Common myeloid progenitor, CD34-positive (primary cell): ENCODE measurements around the gene NES.

Experiments used
- CTCF ChIA-PET: fragments of 350-600 bp; sonication (Branson Sonifier 250); formaldehyde crosslinking; loops from one replicate; lab custom pipeline; 2021; ENCODE audit warnings: antibody characterized with exemption; lab: Charles Lee
- POLR2A ChIA-PET: fragments of 350-600 bp; sonication (Branson Sonifier 250); formaldehyde crosslinking; loops from one replicate; lab custom pipeline; 2021; ENCODE audit warnings: antibody characterized with exemption; lab: Charles Lee
- DNase-seq, 3 donors: peaks; one replicate each; pipeline versions ENCODE4 v3.0.0 to v3.0.0-alpha.2; 2013
- H3K27ac ChIP-seq, 2 experiments: 1 replicate in 1 of 2; 2 replicates in 1 of 2; pipeline ENCODE4 v1.7.0; 2013; ENCODE audit warnings: inconsistent platforms in 2 of 2, low read length in 2 of 2, mild to moderate bottlenecking in 2 of 2, low read depth in 1 of 2, moderate library complexity in 1 of 2; ENCODE audit not compliant: severe bottlenecking in 2 of 2, insufficient read depth in 1 of 2, poor library complexity in 1 of 2
- H3K27me3 ChIP-seq, 5 experiments: replicated peaks in 2 of 5; 1 replicate in 3 of 5; 2 replicates in 2 of 5; pipeline versions ENCODE4 v1.6.1 to v1.7.0; 2013; ENCODE audit warnings: low read length in 4 of 5, mild to moderate bottlenecking in 2 of 5, moderate library complexity in 2 of 5, inconsistent platforms in 1 of 5; ENCODE audit not compliant: insufficient read depth in 5 of 5, control insufficient read depth in 4 of 5
- H3K36me3 ChIP-seq, 4 experiments: 1 replicate in 2 of 4; 2 replicates in 2 of 4; pipeline versions ENCODE4 v1.6.1 to v1.7.0; 2013; ENCODE audit warnings: low read length in 3 of 4, control low read depth in 1 of 4, mild to moderate bottlenecking in 1 of 4; ENCODE audit not compliant: control insufficient read depth in 4 of 4, insufficient read depth in 4 of 4
- H3K4me1 ChIP-seq, 4 experiments: 1 replicate in 3 of 4; 2 replicates in 1 of 4; pipeline versions ENCODE4 v1.6.1 to v1.7.1; 2013; ENCODE audit warnings: low read length in 3 of 4, mild to moderate bottlenecking in 3 of 4, control low read depth in 1 of 4, inconsistent platforms in 1 of 4, moderate library complexity in 1 of 4; ENCODE audit not compliant: control insufficient read depth in 4 of 4, insufficient read depth in 4 of 4; ENCODE audit errors: control extremely low read depth in 1 of 4
- H3K4me3 ChIP-seq, 7 experiments: 1 replicate in 4 of 7; 2 replicates in 3 of 7; pipeline versions ENCODE4 v1.5.1 to v1.7.0; 2013; ENCODE audit warnings: mild to moderate bottlenecking in 7 of 7, low read length in 6 of 7, moderate library complexity in 6 of 7, inconsistent platforms in 2 of 7, low read depth in 2 of 7, control low read depth in 1 of 7; ENCODE audit not compliant: insufficient read depth in 4 of 7, control insufficient read depth in 1 of 7; ENCODE audit errors: extremely low read depth in 1 of 7
- H3K9me3 ChIP-seq, 5 experiments: 1 replicate in 4 of 5; 2 replicates in 1 of 5; pipeline versions ENCODE4 v1.6.1 to v1.7.1; 2013; ENCODE audit warnings: low read length in 4 of 5, mild to moderate bottlenecking in 2 of 5, inconsistent platforms in 1 of 5, low read depth in 1 of 5, moderate library complexity in 1 of 5; ENCODE audit not compliant: control insufficient read depth in 4 of 5, insufficient read depth in 2 of 5; ENCODE audit errors: control extremely low read depth in 1 of 5
- WGBS: methylation state at CpG from one replicate; pipeline ENCODE4 v1.1.5; 2013; ENCODE audit not compliant: insufficient coverage; 5-methylcytosine and 5-hydroxymethylcytosine counted together

Gene NES

DNA sequence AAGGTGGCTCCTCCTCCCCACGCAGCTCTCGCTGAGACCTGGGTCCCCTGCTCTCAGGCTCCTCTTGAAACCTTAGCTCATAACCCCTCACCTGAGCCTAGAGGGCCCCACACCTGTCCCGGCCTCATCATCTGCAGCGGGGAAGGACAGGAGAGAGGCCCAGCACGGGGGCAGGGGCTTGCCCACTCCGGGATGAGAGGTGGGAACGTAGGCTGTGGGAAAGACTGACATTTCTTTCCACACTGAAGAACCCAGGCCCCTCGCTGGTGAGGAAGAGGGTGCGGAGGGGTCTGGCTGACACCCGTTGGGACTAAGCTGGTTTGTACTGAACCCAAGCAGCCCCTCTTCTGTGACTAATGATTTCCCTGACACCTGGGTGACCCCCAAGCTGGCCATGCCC is 14.0 kb upstream of the NES start:
- H3K9me3 ChIP-seq: no peaks in the 10 kb centered on the region
- H3K4me3 ChIP-seq: no peak overlapping the region
- H3K4me1 ChIP-seq: peaks cover 0 to 39% (median 29%) of the 10 kb centered on the region in 4 experiments
- no peaks in the 10 kb centered on the region for H3K36me3 ChIP-seq
- ChIA-PET CTCF (interaction anchor here (1.2 to 24.9 kb wide), 14 partner anchors 9 to 237 kb away, joined by 3 to 393 read pairs (median 18); partner anchors contain the start of genes CRABP2, INSRR, ISG20L2 and METTL25B), POLR2A (no interaction called here)
- no peak overlapping the region for H3K27ac ChIP-seq
- 54% methylated on average over 5 of the region's 10 CpGs for WGBS
- no peak for DNase-seq
- H3K27me3 ChIP-seq: peaks cover 0 to 62% (median 29%) of the 10 kb centered on the region in 5 experiments

GRCh38 chr1:156690675-156691036 is 13.4 kb upstream of the NES start:
- ChIA-PET CTCF (interaction anchor here (1.1 to 24.9 kb wide), 22 partner anchors 8 to 320 kb away, joined by 3 to 393 read pairs (median 7); partner anchors contain the start of genes CRABP2, INSRR, ISG20L2 and METTL25B), POLR2A (interaction anchor here (0.6 to 1.4 kb wide), 3 partner anchors 14 to 199 kb away, joined by 3 to 9 read pairs (median 4); no protein-coding TSS in a partner anchor)
- Histone ChIP-seq H3K9me3 (no peaks in the 10 kb centered on the region), H3K27ac (no peak overlapping the region), H3K4me1 (peaks cover 0 to 39% (median 29%) of the 10 kb centered on the region in 4 experiments), H3K4me3 (no peak overlapping the region), H3K27me3 (peaks cover 0 to 62% (median 29%) of the 10 kb centered on the region in 5 experiments), H3K36me3 (no peaks in the 10 kb centered on the region)
- no peak for DNase-seq
- WGBS: 60% methylated on average over 8 of the region's 8 CpGs

DNA sequence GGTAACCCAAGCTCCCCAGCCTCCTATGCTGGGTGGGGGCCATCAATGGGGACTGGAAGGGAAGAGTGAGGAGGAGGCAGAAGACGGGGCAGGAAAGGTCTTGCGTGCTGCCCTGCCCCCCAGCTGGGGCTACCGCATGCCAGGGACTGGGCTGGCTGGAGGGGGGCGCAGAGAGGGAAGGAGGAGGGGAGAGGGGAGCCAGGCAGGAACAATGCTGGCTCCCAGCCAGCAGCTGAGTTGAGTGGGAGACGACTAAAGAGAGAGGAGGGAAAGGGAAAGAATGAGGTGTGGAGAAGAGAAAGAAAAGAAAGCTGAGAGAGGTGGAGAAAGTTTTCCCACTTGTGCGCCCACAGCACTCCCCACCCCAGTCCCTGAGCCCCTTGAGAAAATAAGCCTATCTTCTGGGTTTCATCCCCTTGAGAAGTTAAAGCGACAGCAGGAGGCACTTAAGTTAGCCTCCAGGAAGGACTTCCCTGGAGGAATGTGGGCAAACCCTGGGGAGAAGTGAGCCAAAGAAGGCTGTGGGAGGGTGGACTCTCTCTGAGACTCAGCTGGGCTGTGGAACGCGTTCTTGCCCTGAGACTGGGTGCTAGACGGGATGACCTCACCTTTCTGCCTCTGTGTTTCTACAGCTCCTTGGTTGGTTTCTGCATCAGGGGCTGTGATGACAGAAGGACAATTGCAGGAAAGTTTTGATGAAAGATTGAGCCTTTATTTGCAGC is 12.9 kb upstream of the NES start:
- WGBS: 27% methylated on average over 9 of the region's 10 CpGs
- Histone ChIP-seq H3K36me3 (no peaks in the 10 kb centered on the region), H3K27me3 (peaks cover 0 to 62% (median 33%) of the 10 kb centered on the region in 5 experiments), H3K4me3 (peak overlapping the region in 1 of 7 experiments; percentile 11), H3K4me1 (peaks cover 0 to 39% (median 29%) of the 10 kb centered on the region in 4 experiments), H3K9me3 (no peaks in the 10 kb centered on the region), H3K27ac (no peak overlapping the region)
- ChIA-PET CTCF (interaction anchor here (0.8 to 24.9 kb wide), 37 partner anchors 12 to 319 kb away, joined by 3 to 393 read pairs (median 5); partner anchors contain the start of genes CRABP2, HAPLN2, INSRR and ISG20L2), POLR2A (interaction anchor here (0.6 to 1.7 kb wide), 5 partner anchors 14 to 200 kb away, joined by 3 to 9 read pairs (median 4); no protein-coding TSS in a partner anchor)
- DNase-seq: no peak

DNA sequence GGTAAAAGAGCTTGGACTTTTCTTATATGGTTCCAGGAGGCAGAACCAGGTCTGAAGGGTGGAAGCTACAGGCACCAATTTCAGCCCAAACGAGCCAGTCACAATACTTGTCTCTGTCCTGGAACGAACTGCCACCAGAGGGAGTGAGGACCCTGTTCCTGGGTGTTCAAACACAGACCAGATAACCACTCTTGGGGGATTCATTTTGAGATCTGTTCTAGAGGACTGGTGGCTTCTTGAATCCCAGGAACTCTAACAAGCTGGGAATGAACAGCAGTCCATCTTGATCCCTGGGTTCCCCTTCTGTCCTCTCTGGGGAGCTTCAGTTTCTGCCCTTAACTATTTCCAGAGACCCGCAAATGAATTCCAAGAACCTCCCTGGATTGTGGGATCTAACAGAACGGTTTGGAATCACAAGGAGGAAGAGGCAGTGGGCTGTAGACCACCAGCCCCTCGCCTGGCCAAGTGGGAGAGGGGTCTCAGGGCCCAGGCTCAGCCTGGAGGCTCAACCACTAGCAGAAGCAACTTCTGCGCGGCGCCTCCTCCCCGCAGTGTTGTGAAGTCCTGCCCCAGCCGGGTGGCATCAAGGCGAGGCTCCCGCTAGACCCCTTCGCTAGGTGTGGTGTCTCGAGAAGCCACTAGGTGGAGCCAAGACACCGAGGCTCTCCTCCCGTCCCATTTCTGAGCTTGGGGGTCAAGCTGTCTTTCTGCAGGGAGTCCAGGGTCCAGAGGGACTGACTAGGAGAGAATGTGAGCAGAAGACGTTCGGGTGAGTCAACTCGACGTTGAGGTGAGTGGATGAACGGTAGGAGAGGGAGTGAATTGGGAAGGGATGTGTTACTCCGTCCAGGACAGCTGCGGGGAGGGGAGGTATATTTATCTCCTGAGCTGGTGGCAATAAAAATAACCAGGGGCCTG is 12.1 kb upstream of the NES start:
- Histone ChIP-seq H3K4me3 (peak overlapping the region in 1 of 7 experiments; percentile 11), H3K27me3 (peaks cover 0 to 59% (median 31%) of the 10 kb centered on the region in 5 experiments), H3K9me3 (no peaks in the 10 kb centered on the region), H3K36me3 (no peaks in the 10 kb centered on the region), H3K4me1 (peaks cover 0 to 42% (median 29%) of the 10 kb centered on the region in 4 experiments), H3K27ac (no peak overlapping the region)
- DNase-seq: peak; percentile 75 to 86 (median 85)
- CTCF ChIA-PET: interaction anchor here (0.6 to 24.9 kb wide), 42 partner anchors 11 to 318 kb away, joined by 3 to 393 read pairs (median 5); partner anchors contain the start of genes CRABP2, HAPLN2, INSRR and ISG20L2
- 4% methylated on average over 17 of the region's 23 CpGs for WGBS
- POLR2A ChIA-PET: interaction anchor here (0.7 to 1.7 kb wide), 6 partner anchors 17 to 237 kb away, joined by 3 to 9 read pairs (median 4); no protein-coding TSS in a partner anchor

DNA sequence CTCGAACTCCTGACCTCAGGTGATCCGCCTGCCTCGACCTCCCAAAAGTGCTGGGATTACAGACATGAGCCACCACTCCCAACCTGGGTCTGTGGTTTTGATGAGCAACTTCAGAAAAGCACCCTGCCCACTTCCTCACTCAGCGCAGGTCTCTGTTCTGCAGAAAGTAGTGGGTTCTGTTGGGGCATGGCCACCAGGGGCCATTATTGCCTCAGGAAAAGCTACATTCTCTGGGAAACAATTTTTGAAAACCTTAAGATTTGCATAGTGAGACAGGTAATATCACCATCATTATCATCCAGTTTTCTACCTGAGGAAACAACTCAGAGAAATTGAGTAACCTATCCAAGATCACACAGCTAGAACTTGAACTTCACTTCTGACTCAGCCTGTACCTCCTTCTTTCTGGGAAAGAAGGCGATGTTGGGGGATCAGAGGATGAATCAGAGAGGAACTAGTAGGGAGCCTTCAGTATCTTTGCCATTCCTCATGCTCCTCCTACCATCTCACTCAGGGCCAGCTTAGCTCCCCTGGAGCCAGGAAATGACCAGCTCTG is 7.1 kb upstream of the NES start:
- no peak overlapping the region for H3K4me3 ChIP-seq
- peaks cover 0 to 40% (median 14%) of the 10 kb centered on the region in 5 experiments for H3K27me3 ChIP-seq
- no peaks in the 10 kb centered on the region for H3K9me3 ChIP-seq
- DNase-seq: peak in 2 of 3 donors; percentile 44 to 50
- H3K27ac ChIP-seq: no peak overlapping the region
- H3K4me1 ChIP-seq: peaks cover 0 to 9% (median 3%) of the 10 kb centered on the region in 4 experiments
- ChIA-PET POLR2A (no interaction called here), CTCF (interaction anchor here (0.6 to 24.9 kb wide), 10 partner anchors 6 to 205 kb away, joined by 3 to 393 read pairs (median 6); partner anchors contain the start of genes CRABP2, ISG20L2, METTL25B and NES)
- 71% methylated on average over 1 of the region's 5 CpGs for WGBS
- no peaks in the 10 kb centered on the region for H3K36me3 ChIP-seq

- no peak for DNase-seq
- H3K9me3 ChIP-seq: no peaks in the 10 kb centered on the region
- CTCF ChIA-PET: interaction anchor here (1.3 to 24.9 kb wide), 7 partner anchors 9 to 57 kb away, joined by 5 to 393 read pairs (median 112); partner anchors contain the start of genes CRABP2, ISG20L2 and METTL25B
- H3K27me3 ChIP-seq: peaks cover 0 to 49% (median 21%) of the 10 kb centered on the region in 5 experiments
- POLR2A ChIA-PET: interaction anchor here (0.7 kb wide), 1 partner anchor 58 kb away, joined by 4 read pairs; no protein-coding TSS in a partner anchor
- H3K4me3 ChIP-seq: no peak overlapping the region
- peaks cover 0 to 13% (median 9%) of the 10 kb centered on the region in 4 experiments for H3K4me1 ChIP-seq
- no peak overlapping the region for H3K27ac ChIP-seq
- 74% methylated on average over 3 of the region's 5 CpGs for WGBS
- H3K36me3 ChIP-seq: no peaks in the 10 kb centered on the region
These were observed 5.1 kb upstream of the NES start for GRCh38 chr1:156682166-156682890.
